HTERT RPE-1 (cell line): ENCODE results near the gene ISOC1.

ENCODE experiments used
- in situ Hi-C: fragments of 300-500 bp; cut with MboI; formaldehyde crosslinking; loops from 4 replicates; pipeline ENCODE4 v1.14.3; 2020; ENCODE audit warnings: low sequenced_read_pairs

ISOC1 gene

GRCh38 chr5:129124608-129125007, 30.1 kb downstream of the ISOC1 start:
- in situ Hi-C loops: no loop called here

- in situ Hi-C loops: no loop called here
Measured at GRCh38 chr5:129125819-129126218, 31.3 kb downstream of the ISOC1 start.

- in situ Hi-C loops: no loop called here
Measured at GRCh38 chr5:129133553-129133952, 39.0 kb downstream of the ISOC1 start.

DNA sequence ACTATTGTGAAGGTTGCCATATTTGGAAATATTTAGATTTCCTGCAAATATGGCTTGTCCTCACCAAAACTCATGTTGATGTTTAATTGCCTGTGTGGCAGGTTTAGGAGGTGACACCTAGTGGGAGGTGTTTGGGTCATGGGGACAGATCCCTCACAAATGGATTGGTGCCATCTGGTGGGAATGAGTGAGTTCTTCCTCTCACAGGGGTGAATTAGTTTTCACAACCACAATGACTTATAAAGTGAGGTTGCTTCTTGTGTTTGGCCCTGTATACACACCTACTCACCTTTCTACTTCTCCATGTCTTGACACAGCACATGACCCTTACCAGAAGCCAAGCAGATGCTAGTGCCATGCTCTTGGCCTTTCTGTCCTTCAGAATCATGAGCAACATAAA, 41.1 kb downstream of the ISOC1 start:
- in situ Hi-C loops: no loop called here

DNA sequence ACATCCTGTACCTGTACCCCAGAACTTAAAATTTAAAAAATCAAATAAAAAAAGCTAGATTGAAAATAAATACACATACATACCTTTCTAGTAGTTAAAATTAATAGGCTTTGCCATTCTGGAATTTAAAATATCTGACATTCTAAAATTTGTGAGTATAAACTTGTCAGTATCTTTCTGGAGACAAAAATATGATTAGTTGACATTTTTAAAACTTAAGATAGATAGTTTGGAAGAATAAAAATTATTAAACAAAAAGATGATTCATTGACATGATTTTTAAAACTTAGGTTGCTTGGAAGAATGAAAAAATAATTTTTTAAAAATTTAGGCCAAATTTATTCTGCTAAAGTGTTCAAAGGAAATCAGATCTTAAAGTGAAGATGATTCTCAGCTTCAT, 43.1 kb downstream of the ISOC1 start:
- in situ Hi-C loops: no loop called here

- in situ Hi-C loops: no loop called here
Measured at GRCh38 chr5:129141078-129141477, 46.5 kb downstream of the ISOC1 start.

- in situ Hi-C loops: no loop called here
Measured at GRCh38 chr5:129141696-129142095, 47.1 kb downstream of the ISOC1 start.

- in situ Hi-C loops: no loop called here
Measured at GRCh38 chr5:129155876-129156275, 61.3 kb downstream of the ISOC1 start.

DNA sequence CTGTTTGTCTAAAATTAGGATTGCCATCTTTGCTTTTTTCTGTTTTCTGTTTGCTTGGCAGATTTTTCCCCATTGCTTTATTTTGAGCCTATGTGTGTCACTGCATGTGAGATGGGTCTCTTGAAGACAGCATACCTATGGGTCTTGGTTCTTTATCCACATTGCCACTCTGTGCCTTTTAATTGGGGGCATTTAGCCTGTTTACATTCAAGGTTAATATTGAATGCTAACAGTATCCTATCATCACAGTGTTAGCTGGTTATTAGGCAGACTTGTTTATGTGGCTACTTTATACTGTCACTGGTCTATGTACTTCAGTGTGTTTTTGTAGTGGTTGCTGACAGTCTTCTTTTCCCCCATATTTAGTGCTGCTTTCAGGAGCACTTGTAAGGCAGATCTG, 67.3 kb downstream of the ISOC1 start:
- in situ Hi-C loops: no loop called here
